Mucosa of stomach (tissue), 1 donor: ENCODE data around the gene TRIM14.
"Not testable (repeated sequence)": the region's sequence is repeated elsewhere in the genome, so short reads cannot be mapped to it uniquely, and the experiment has no call there.

Experiments used
- H3K27me3 ChIP-seq: one replicate; pipeline ENCODE4 v1.7.0; 2013; ENCODE audit warnings: mild to moderate bottlenecking, low read length; ENCODE audit not compliant: control insufficient read depth, insufficient read depth
- H3K36me3 ChIP-seq: one replicate; pipeline ENCODE4 v1.7.0; 2013; ENCODE audit warnings: low read length; ENCODE audit not compliant: control insufficient read depth, insufficient read depth
- H3K4me1 ChIP-seq: one replicate; pipeline ENCODE4 v1.7.0; 2013; ENCODE audit warnings: mild to moderate bottlenecking, low read length; ENCODE audit not compliant: control insufficient read depth, insufficient read depth
- H3K4me3 ChIP-seq: one replicate; pipeline ENCODE4 v1.7.0; 2013; ENCODE audit warnings: low read length
- H3K9ac ChIP-seq: one replicate; pipeline ENCODE4 v1.7.0; 2013; ENCODE audit warnings: mild to moderate bottlenecking, low read length, moderate library complexity
- H3K9me3 ChIP-seq: one replicate; pipeline ENCODE4 v1.7.0; 2013; ENCODE audit warnings: mild to moderate bottlenecking, low read length, moderate library complexity; ENCODE audit not compliant: control insufficient read depth
- donor health status: Pancreatic carcinoma.

TRIM14 gene

DNA sequence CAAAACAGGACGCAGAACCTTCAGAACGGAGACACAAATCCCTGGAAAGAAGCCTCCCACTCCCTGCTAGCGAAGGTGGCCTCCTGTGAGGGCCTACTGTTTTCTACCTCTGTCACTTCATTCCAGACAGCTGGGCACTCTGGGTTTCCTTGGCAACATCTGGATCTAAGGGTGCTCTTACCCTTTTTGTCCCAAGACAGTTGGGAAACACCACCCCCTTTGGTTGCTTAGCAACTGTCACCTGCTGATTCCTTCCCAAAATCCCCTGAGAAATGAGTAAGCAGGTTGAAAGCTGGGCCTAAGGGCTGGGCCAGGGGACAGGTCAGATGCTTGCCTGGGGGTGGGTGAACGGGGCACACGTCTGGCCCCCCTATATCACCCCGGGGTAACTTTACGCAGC lies 33.1 kb downstream of the TRIM14 start:
- Histone ChIP-seq H3K4me1 (peaks cover 23% of the 10 kb centered on the region), H3K9me3 (no peaks in the 10 kb centered on the region), H3K27me3 (no peaks in the 10 kb centered on the region), H3K9ac (no peak overlapping the region), H3K4me3 (no peak overlapping the region), H3K36me3 (peaks cover 6% of the 10 kb centered on the region)

DNA sequence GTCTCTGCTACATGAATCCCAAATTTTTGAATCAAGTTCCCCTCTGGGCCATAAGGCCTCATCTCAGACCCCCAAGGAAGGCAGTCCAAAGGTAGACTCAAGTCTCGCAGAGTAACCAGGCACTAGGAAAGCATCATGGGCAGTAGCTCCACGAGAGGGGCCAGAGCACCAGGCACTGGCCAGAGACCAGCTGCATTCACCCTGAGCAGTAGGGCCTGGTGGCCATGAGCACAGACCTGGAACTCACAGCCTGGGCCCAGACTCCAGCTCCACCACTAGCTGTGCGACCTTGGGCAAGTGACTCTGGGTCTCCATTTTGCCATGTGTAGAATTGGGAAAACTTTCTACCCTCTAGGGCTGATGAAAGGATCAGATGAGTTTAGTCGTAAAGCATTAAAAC lies 34.0 kb downstream of the TRIM14 start:
- H3K36me3 ChIP-seq = peaks cover 10% of the 10 kb centered on the region
- H3K4me3 ChIP-seq = no peak overlapping the region
- H3K9ac ChIP-seq = no peak overlapping the region
- H3K27me3 ChIP-seq = no peaks in the 10 kb centered on the region
- H3K9me3 ChIP-seq = no peaks in the 10 kb centered on the region
- peaks cover 28% of the 10 kb centered on the region for H3K4me1 ChIP-seq

DNA sequence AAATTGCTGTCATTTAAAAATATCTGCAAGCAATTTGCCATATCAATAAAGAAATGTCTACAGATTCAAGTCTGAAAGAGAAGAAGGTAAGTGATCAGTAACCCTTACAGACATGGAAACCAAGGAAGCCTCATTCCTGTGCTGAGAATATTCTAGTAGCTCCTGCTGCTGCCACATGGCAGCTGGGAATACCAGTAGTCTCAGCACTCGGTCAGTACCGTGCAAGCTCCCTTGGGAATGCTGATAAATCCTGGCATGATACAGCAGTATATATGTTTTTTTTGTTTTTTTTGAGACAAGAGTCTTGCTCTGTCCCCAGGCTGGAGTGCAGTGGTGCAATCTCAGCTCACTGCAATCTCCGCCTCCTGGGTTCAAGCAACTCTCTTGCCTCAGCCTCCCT lies 34.6 kb downstream of the TRIM14 start:
- Histone ChIP-seq H3K9ac (no peak overlapping the region), H3K4me1 (peaks cover 28% of the 10 kb centered on the region), H3K36me3 (peaks cover 10% of the 10 kb centered on the region), H3K27me3 (no peaks in the 10 kb centered on the region), H3K4me3 (no peak overlapping the region), H3K9me3 (no peaks in the 10 kb centered on the region)

- Histone ChIP-seq H3K4me1 (peaks cover 28% of the 10 kb centered on the region), H3K9me3 (no peaks in the 10 kb centered on the region), H3K36me3 (peaks cover 10% of the 10 kb centered on the region), H3K4me3 (no peak overlapping the region), H3K27me3 (no peaks in the 10 kb centered on the region), H3K9ac (no peak overlapping the region)
These were observed 35.3 kb downstream of the TRIM14 start for GRCh38 chr9:98083566-98084183.

DNA sequence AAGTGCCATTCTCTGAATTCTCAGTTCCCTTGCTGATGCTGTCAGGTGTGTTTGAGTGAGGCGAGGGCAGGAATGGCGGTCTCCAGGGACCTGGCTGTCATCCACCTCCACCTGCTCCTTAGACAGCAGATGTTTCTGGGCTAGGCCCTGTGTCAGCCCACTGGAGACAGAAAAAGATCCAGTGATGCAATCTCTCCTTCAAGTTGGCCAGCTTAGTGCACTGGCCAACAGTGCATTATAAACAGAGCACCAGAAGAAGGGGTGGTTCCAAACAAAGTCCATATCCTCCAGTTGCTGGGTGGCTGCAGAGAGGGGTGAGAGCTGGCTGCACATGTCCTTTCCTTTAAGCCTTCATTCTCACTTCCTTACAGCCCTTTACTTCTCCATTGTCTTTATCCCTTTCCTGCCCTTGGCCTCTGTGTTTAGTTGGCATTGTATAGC lies 35.9 kb downstream of the TRIM14 start:
- Histone ChIP-seq H3K4me3 (no peak overlapping the region), H3K9me3 (no peaks in the 10 kb centered on the region), H3K9ac (no peak overlapping the region), H3K36me3 (peaks cover 10% of the 10 kb centered on the region), H3K4me1 (peaks cover 28% of the 10 kb centered on the region), H3K27me3 (no peaks in the 10 kb centered on the region)

- no peaks in the 10 kb centered on the region for H3K27me3 ChIP-seq
- no peaks in the 10 kb centered on the region for H3K9me3 ChIP-seq
- H3K4me1 ChIP-seq = peaks cover 23% of the 10 kb centered on the region
- no peak overlapping the region for H3K9ac ChIP-seq
- peaks cover 10% of the 10 kb centered on the region for H3K36me3 ChIP-seq
- no peak overlapping the region for H3K4me3 ChIP-seq
These were observed 37.4 kb downstream of the TRIM14 start for GRCh38 chr9:98081477-98082219.

- H3K27me3 ChIP-seq = no peaks in the 10 kb centered on the region
- peaks cover 31% of the 10 kb centered on the region for H3K4me1 ChIP-seq
- no peak overlapping the region for H3K4me3 ChIP-seq
- no peak overlapping the region for H3K9ac ChIP-seq
- peaks cover 10% of the 10 kb centered on the region for H3K36me3 ChIP-seq
- H3K9me3 ChIP-seq = no peaks in the 10 kb centered on the region
These were observed 38.2 kb downstream of the TRIM14 start for GRCh38 chr9:98080780-98081179.

DNA sequence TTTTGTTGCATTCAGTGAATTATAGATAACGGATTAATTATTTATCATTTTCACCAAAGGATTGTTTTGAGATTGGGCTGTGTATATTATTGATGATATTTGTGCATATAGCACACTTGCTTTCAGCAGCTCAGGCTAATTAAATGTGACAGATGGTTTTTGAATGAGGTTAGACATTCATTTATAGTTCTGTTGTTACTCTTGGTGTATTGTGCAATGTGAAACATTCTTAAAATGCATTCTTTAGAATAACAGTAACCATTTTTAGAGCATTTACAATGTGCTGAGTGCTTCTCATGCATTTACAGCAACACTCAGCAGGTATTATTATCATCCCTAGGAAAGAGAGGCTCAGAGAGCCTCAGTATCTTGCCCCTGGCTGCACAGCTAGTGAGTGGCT lies 38.7 kb downstream of the TRIM14 start:
- Histone ChIP-seq H3K36me3 (peaks cover 10% of the 10 kb centered on the region), H3K4me1 (peaks cover 35% of the 10 kb centered on the region), H3K4me3 (no peak overlapping the region), H3K27me3 (no peaks in the 10 kb centered on the region), H3K9ac (no peak overlapping the region), H3K9me3 (no peaks in the 10 kb centered on the region)

GRCh38 chr9:98078895-98079294 lies 40.1 kb downstream of the TRIM14 start:
- no peak overlapping the region for H3K9ac ChIP-seq
- no peaks in the 10 kb centered on the region for H3K27me3 ChIP-seq
- H3K4me3 ChIP-seq = no peak overlapping the region
- peaks cover 49% of the 10 kb centered on the region for H3K4me1 ChIP-seq
- peaks cover 10% of the 10 kb centered on the region for H3K36me3 ChIP-seq
- H3K9me3 ChIP-seq = no peaks in the 10 kb centered on the region

DNA sequence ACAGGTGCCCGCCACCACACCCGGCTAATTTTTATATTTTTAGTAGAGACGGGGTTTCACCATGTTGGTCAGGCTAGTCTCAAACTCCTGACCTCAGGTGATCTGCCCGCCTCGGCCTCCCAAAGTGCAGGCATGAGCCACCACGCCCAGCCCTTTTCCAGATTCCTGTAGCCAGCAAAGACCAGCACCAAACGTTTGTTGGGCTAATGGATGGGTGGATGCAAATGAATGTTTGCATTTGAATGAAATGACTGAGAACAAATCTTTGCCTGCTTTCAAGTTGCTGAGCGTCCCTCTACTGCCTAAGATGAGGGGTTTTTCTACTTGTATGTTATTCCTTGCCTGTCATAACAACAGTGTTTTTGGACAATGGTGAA lies 42.5 kb downstream of the TRIM14 start:
- H3K4me1 ChIP-seq = peaks cover 55% of the 10 kb centered on the region
- peaks cover 10% of the 10 kb centered on the region for H3K36me3 ChIP-seq
- not testable (repeated sequence) for H3K9ac ChIP-seq, H3K4me3 ChIP-seq, H3K27me3 ChIP-seq, H3K9me3 ChIP-seq

DNA sequence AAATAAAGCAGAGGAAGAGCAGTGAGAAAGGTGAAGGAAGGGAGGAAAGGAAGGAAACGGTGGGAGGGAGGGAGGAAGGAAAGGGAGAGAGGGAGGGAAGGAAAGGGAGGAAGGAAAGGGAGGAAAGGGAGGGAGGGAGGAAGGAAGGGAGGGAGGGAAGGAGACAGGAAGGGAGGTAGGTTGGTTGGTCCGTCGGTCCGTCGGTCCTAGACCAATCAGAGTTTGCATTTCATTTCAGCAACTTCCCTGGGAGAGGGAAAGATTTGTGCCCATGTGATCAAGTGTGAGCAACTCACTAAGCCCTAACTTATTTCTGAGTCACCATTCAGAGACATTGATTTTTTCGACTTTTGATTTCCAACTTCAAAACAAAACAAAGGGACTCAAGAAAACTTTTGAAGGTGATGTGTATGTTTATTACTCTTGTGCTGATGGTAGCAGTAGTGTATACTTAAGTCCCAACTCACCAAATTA lies 43.7 kb downstream of the TRIM14 start:
- Histone ChIP-seq H3K4me3 (no peak overlapping the region), H3K27me3 (no peaks in the 10 kb centered on the region), H3K36me3 (no peaks in the 10 kb centered on the region), H3K9me3 (no peaks in the 10 kb centered on the region), H3K4me1 (peaks cover 53% of the 10 kb centered on the region), H3K9ac (no peak overlapping the region)

GRCh38 chr9:98074115-98074990 lies 44.7 kb downstream of the TRIM14 start:
- H3K4me1 ChIP-seq = peaks cover 53% of the 10 kb centered on the region
- H3K4me3 ChIP-seq = no peak overlapping the region
- H3K36me3 ChIP-seq = no peaks in the 10 kb centered on the region
- H3K27me3 ChIP-seq = no peaks in the 10 kb centered on the region
- H3K9ac ChIP-seq = peak overlapping the region; percentile 71
- no peaks in the 10 kb centered on the region for H3K9me3 ChIP-seq
